Muscle of back (tissue), 13 donors: ENCODE data around the gene FHL1. TPM values are rescaled to one million over a fixed set of nuclear protein-coding genes. Genes with fewer than 3 reads are reported as not detected.
"Not testable (repeated sequence)": the region's sequence is repeated elsewhere in the genome, so short reads cannot be mapped to it uniquely, and the experiment has no call there.

ENCODE experiments used
- DNase-seq, 3 donors: peaks; one replicate each; pipeline versions ENCODE4 v3.0.0 to v3.0.0-alpha.2; 2013
- long read RNA-seq, 9 donors: transcript quantifications; one replicate each; lab custom pipeline, GENCODE V29; 2026
- polyA plus RNA-seq, 10 donors: library from polyadenylated mRNA; unstranded; fragments of 120-200 nt; gene quantifications; one replicate each; pipeline ENCODE4 v1.2.1, GENCODE V29; 2013; ENCODE audit not compliant: insufficient read length in 10 of 10

FHL1 gene
- polyA plus RNA-seq = 1,000 to 10,000 TPM in 9 of 10 donors, 100 to 1,000 TPM in 1; 815 to 2,378 (median 1,734) TPM
- long read RNA-seq, donor 1, transcript FHL1-203 (5 exons, 833 nt) = minor isoform, 10 of 665 reads
- long read RNA-seq, donor 1, transcript FHL1-205 (7 exons, 2,441 nt) = minor isoform, 17 of 665 reads
- long read RNA-seq, donor 1, transcript FHL1-204 (6 exons, 2,565 nt) = major isoform, 474 of 665 reads
- long read RNA-seq, donor 1, transcript FHL1-215 (3 exons, 790 nt) = minor isoform, 23 of 665 reads
- long read RNA-seq, donor 1, partial matches to known transcripts = 105 of 665 reads
- long read RNA-seq, donor 1, other reads (novel, unspliced or antisense) = 31 of 665 reads
- long read RNA-seq, donor 2, transcript FHL1-204 (6 exons, 2,565 nt) = major isoform, 394 of 545 reads
- long read RNA-seq, donor 2, transcript FHL1-215 (3 exons, 790 nt) = minor isoform, 6 of 545 reads
- long read RNA-seq, donor 2, transcript FHL1-205 (7 exons, 2,441 nt) = minor isoform, 18 of 545 reads
- long read RNA-seq, donor 2, partial matches to known transcripts = 87 of 545 reads
- long read RNA-seq, donor 2, other reads (novel, unspliced or antisense) = 29 of 545 reads
- long read RNA-seq, donor 3 = 0 reads
- long read RNA-seq, donor 4, transcript FHL1-203 (5 exons, 833 nt) = minor isoform, 6 of 661 reads
- long read RNA-seq, donor 4, transcript FHL1-215 (3 exons, 790 nt) = minor isoform, 8 of 661 reads
- long read RNA-seq, donor 4, transcript FHL1-205 (7 exons, 2,441 nt) = minor isoform, 14 of 661 reads
- long read RNA-seq, donor 4, transcript FHL1-204 (6 exons, 2,565 nt) = major isoform, 280 of 661 reads
- long read RNA-seq, donor 4, partial matches to known transcripts = 329 of 661 reads
- long read RNA-seq, donor 4, other reads (novel, unspliced or antisense) = 20 of 661 reads
- long read RNA-seq, donor 5, transcript FHL1-204 (6 exons, 2,565 nt) = major isoform, 198 of 349 reads
- long read RNA-seq, donor 5, transcript FHL1-205 (7 exons, 2,441 nt) = minor isoform, 22 of 349 reads
- long read RNA-seq, donor 5, transcript FHL1-202 (6 exons, 1,017 nt) = minor isoform, 5 of 349 reads
- long read RNA-seq, donor 5, partial matches to known transcripts = 84 of 349 reads
- long read RNA-seq, donor 5, other reads (novel, unspliced or antisense) = 28 of 349 reads
- long read RNA-seq, donor 6, transcript FHL1-204 (6 exons, 2,565 nt) = major isoform, 563 of 830 reads
- long read RNA-seq, donor 6, transcript FHL1-215 (3 exons, 790 nt) = minor isoform, 14 of 830 reads
- long read RNA-seq, donor 6, transcript FHL1-203 (5 exons, 833 nt) = minor isoform, 7 of 830 reads
- long read RNA-seq, donor 6, transcript FHL1-205 (7 exons, 2,441 nt) = minor isoform, 38 of 830 reads
- long read RNA-seq, donor 6, partial matches to known transcripts = 149 of 830 reads
- long read RNA-seq, donor 6, other reads (novel, unspliced or antisense) = 51 of 830 reads
- long read RNA-seq, donor 7, transcript FHL1-204 (6 exons, 2,565 nt) = major isoform, 212 of 346 reads
- long read RNA-seq, donor 7, transcript FHL1-205 (7 exons, 2,441 nt) = minor isoform, 21 of 346 reads
- long read RNA-seq, donor 7, transcript FHL1-215 (3 exons, 790 nt) = minor isoform, 6 of 346 reads
- long read RNA-seq, donor 7, partial matches to known transcripts = 87 of 346 reads
- long read RNA-seq, donor 7, other reads (novel, unspliced or antisense) = 10 of 346 reads
- long read RNA-seq, donor 8, transcript FHL1-205 (7 exons, 2,441 nt) = minor isoform, 19 of 360 reads
- long read RNA-seq, donor 8, transcript FHL1-215 (3 exons, 790 nt) = minor isoform, 7 of 360 reads
- long read RNA-seq, donor 8, transcript FHL1-204 (6 exons, 2,565 nt) = major isoform, 107 of 360 reads
- long read RNA-seq, donor 8, partial matches to known transcripts = 226 of 360 reads
- long read RNA-seq, donor 8, other reads (novel, unspliced or antisense) = 0 of 360 reads
- long read RNA-seq, donor 9, transcript FHL1-204 (6 exons, 2,565 nt) = major isoform, 33 of 63 reads
- long read RNA-seq, donor 9, partial matches to known transcripts = 26 of 63 reads
- long read RNA-seq, donor 9, other reads (novel, unspliced or antisense) = 0 of 63 reads

GRCh38 chrX:136147315-136147901 is at the start of gene FHL1:
Gene FHL1 (plus strand): TSS chrX:136147533.
- DNase-seq = peak; percentile 42 to 78 (median 65)

- DNase-seq = no peak
These were observed 49.2 kb upstream of the FHL1 start for GRCh38 chrX:136097871-136098805.

GRCh38 chrX:136104936-136105335 is 42.4 kb upstream of the FHL1 start:
- no peak for DNase-seq

- DNase-seq = no peak
These were observed 40.3 kb upstream of the FHL1 start for GRCh38 chrX:136106920-136107528.

- not testable (repeated sequence) for DNase-seq
These were observed 38.4 kb upstream of the FHL1 start for GRCh38 chrX:136108905-136109304.

- no peak for DNase-seq
These were observed 35.0 kb upstream of the FHL1 start for GRCh38 chrX:136112286-136112685.

- DNase-seq = no peak
These were observed 34.6 kb upstream of the FHL1 start for GRCh38 chrX:136112778-136113177.

- DNase-seq = peak in 2 of 3 donors; percentile 25 to 71
These were observed 32.0 kb upstream of the FHL1 start for GRCh38 chrX:136115126-136115903.

- DNase-seq = no peak
These were observed 31.4 kb upstream of the FHL1 start for GRCh38 chrX:136115904-136116297.

GRCh38 chrX:136121788-136122187 is 25.5 kb upstream of the FHL1 start:
- DNase-seq = no peak

- DNase-seq = no peak
These were observed 25.1 kb upstream of the FHL1 start for GRCh38 chrX:136122207-136122606.

- DNase-seq = no peak
These were observed 22.2 kb upstream of the FHL1 start for GRCh38 chrX:136125106-136125505.

GRCh38 chrX:136126371-136126770 is 21.0 kb upstream of the FHL1 start:
- no peak for DNase-seq

- no peak for DNase-seq
These were observed 20.4 kb upstream of the FHL1 start for GRCh38 chrX:136126872-136127406.

- no peak for DNase-seq
These were observed 18.6 kb upstream of the FHL1 start for GRCh38 chrX:136128743-136129142.

GRCh38 chrX:136130931-136131833 is 16.2 kb upstream of the FHL1 start:
- peak in 1 of 3 donors; percentile 83 for DNase-seq
